Activated T-cell treated with anti-CD3 and anti-CD28 coated beads for 4 hours (primary cell): Measurements from ENCODE around the gene EXOC3.

ENCODE experiments used
- DNase-seq: peaks from one replicate; pipeline ENCODE4 v3.0.0-alpha.2; 2020

EXOC3 gene

DNA sequence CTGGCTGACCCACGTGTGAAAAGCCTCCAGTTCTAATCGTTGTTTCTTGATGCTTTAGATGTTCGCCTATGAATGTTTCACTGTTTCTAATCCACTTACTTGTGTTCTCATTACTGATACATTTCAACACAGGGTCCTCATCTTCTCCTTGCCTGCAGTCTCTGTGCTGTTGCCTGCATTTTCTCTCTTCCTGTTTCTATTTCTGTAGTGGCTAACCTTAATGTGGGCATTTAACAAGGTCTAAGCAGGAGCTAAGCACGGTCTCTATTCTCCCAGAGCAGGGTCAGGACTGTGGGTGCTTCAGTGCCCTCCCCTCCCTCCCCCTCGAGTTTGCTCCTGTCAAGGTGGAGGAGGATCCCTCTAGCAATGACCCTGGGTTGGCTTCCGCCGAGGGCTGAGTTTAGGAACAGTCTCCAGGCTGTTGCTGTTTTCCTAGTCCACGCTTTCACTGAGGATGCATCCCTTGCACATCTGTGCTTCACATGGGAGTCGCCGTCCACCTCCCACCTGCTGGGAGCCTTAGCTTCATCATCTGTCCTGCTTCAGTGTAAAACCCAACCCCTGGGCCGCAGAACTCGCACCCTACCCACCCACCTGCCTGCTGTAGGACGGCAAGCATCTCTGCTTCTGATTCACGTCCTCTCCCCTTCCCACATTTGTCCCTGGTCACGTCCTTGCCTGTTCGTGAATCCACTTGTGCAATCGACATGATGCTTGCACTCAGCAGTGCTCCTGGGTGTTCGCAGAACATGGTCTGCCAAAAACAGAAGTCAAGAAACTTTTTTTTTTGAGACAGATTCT is 2.4 kb upstream of the EXOC3 start:
- DNase-seq, result no peak

DNA sequence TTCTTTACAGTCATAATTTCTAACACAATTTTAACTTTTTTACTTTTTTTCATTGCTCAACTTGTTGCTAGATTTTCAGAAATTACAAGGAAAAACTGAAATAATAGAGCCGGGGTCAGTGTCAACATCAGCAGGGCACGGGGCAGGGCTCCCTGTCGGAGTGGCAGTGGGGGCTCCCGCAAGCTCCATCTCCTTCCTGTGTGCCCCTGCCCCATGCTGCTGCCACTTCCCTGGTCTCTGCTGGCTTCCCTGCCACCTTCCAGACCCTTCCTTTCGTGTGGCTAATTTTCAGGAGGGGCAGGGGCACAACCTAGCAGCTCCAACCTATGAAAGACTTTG is 1.0 kb upstream of the EXOC3 start:
- no peak for DNase-seq

DNA sequence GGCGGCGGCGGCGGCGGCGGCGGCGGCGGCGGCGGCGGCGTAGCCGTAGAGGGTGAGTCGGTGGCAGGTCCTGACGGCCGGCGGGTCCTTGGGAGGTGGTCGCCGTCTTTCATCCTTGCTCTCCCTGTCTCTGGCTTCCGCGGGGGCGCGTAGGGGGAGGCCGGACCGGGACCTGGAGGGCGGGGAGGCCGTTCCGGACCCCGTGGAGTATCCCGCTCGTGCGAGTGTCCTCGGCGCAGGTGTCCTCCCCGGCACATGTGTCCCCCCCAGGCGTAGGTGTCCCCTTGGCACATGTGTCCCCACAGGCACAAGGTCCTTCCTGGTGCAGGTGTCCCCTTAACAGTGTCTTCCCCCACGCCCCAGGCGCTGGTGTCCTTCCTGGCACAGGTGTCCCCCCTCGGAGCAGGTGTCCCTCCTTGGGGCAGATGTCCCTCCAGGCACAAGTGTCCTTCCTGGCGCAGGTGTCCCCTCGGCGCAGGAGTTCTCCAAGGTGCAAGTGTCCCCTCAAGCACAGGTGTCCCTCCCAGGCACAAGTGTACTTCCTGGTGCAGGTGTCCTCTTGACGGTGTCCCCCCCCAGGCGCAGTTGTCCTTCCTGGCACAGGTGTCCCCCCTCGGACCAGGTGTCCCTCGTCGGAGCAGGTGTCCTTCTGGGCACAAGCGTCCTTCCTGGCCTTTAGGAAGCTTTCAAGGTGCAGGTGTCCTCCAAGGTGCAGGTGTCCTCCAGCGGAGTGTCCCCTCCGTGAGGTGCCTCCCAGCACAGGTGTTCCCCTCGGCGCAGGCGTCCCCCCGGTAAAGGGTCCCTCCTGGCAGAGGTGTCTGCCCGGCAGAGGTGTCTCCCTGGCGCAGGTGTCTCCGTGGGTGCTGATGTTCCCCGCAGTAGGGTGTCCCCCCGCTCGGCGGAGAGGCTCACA is 519 bp downstream of the EXOC3 start:
- DNase-seq, result peak; percentile 15

DNA sequence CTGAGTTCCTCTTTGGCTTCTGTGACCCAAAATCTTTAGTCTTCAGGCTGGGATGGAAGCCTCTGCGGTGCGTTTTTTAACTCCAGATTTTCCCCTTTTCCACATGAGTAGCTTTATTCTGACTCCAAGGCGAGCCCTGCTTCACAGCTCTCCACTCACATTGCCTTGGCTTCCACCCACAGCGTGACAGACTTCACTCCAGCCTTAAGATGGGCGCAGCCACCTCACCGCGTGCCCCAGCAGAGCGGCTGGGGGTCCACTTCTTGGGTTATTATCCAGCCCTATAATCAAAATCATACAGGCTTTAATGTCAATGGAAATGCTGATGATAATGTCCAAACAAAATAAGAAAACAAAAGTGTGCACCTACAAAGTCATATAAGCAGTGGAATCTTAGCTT is 1.2 kb downstream of the EXOC3 start:
- no peak for DNase-seq

DNA sequence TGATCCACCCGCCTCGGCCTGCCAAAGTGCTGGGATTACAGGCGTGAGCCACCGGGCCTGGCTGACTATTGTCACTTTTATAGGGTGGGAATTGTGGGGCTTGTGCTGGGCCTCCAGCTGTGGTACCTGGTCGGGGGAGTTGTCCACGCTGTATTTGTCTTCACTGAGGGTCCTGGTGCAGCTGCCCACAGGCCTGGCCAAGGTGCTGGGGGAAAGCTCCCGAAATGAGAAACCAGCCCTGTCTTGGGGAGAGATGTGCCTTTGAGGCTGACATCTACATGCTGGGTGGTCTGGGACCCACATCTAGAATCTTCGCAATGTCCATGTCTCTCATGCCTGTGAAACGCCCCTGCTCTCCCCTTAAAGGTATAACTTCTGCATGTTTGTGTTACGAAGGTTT is 2.6 kb downstream of the EXOC3 start:
- DNase-seq, result no peak

DNA sequence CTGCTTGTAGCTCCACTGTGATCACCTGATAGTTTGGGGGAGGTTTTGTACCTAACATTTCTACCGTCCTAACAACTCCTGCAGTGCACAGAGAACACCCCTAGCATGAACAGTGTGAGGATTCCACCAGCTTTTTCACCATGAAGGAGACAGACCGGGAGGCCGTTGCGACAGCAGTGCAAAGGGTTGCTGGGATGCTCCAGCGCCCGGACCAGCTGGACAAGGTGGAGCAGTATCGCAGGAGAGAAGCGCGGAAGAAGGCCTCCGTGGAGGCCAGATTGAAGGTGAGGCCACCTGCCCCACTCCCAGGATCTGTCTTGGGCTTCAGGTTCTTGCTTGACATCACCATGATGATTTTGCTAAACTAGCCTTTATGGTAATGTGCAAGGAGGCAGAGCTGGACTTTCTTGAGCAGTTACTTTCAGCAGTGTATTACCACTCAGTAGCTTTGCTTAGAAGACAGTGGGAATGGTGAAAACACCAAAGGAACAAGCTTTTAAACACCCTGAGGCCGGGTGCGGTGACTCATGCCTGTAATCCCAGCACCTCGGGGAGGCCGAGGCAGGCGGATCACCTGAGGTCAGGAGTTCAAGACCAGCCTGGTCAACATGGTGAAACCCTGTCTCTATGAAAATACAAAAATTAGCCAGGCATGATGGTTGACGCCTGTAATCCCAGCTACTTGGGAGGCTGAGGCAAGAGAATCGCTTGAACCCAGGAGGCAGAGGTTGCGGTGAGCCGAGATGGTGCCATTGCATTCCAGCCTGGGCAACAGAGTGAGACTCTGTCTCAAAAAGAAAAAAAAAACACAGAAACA is 3.3 kb downstream of the EXOC3 start:
- no peak for DNase-seq

DNA sequence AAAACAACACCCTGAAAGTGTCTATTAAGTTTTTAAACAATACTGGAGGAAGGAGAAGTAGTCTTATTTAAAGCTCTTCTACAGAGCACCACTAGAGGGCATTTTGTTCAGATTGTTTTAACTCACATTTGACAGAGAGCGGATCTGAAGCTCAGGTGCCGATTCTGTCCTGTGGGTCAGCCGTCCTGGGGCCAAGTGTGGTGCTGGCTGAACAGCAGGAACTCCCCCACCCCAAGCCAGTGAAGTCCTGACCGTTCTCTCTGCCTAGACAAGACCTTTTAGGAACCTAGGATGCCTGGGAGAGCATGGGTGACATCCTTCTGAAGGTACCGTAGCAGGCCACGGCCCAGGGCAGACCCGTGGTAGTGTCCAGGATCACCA is 3.9 kb downstream of the EXOC3 start:
- no peak for DNase-seq

DNA sequence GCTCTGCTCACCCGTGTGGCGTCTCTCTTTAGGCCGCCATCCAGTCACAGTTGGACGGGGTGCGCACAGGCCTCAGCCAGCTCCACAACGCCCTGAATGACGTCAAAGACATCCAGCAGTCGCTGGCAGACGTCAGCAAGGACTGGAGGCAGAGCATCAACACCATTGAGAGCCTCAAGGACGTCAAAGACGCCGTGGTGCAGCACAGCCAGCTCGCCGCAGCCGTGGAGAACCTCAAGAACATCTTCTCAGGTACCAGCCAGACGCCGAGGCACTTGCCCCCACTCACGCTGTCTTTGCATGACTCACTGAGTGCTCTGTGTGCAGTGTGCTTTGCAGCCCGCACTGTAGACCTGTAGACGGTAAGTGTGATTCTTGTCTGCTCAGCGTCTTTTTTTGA is 4.5 kb downstream of the EXOC3 start:
- no peak for DNase-seq

DNA sequence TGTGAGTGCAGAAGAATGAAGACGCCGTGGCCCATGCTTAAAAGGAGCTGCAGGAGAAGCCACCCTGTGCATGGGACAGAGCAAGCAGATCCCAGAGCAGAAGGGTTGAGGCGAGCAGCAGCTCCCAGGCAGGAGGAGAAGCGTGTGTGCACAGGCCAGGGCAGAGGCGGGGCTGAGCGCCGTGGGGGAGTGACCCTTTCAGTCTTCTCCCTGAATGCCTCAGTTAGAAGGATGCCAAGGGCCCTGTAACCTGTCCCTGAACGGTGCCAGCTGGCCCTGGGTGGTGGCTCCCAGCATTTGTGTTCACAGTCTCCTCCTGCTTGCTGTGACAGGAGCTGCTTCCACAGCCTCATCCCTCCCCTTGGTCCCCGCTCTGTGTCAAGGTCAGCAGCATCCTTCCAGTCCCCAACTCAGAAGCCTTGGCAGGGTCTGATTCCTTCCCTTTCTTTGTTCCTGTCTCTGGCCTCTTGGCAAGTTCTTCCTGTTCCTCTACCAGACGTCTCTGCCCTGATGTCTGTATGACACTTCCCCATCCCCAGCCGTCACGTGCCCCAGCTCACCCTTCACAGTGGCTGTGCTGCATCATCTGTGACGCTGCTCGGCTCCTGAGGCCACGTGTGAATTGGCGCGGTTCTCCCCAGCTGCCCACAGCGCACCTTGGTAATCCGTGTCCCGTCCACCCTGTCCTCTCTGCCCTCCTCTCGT is 5.2 kb downstream of the EXOC3 start:
- no peak for DNase-seq

DNA sequence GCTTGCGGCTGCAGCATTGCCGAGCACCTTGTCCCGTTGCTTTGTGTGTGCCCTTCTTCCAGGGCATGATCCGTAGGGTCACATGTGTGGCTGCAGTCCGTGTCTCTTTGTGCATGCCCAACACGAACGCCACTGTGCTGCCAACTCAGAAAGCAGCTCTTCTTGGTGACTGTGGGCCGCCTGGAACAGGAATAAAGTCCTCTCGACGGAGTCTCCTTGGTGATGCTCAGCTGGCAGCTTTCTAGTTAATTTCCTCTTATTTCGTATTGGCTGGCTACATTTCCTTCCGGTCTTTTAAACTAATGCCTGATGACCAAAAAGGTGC is 5.8 kb downstream of the EXOC3 start:
- DNase-seq, result no peak

DNA sequence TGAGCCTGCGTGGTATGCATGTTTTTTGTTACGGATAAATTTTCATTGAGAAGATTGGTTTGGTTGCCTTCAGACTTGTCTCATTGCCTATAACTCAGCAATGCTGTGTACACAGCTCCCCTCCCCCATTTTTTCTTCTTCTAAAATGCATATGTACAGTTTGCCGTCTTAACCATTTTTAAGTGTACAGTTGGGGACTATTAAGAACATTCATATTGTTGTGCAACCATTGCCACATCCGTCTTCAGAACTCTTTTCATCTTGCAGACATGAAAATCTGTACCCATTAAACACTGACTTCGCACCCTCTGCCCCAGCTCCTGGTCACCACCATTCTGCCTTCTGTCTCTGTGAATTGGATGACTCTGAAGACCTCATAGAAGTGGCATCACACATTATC is 6.2 kb downstream of the EXOC3 start:
- no peak for DNase-seq

DNA sequence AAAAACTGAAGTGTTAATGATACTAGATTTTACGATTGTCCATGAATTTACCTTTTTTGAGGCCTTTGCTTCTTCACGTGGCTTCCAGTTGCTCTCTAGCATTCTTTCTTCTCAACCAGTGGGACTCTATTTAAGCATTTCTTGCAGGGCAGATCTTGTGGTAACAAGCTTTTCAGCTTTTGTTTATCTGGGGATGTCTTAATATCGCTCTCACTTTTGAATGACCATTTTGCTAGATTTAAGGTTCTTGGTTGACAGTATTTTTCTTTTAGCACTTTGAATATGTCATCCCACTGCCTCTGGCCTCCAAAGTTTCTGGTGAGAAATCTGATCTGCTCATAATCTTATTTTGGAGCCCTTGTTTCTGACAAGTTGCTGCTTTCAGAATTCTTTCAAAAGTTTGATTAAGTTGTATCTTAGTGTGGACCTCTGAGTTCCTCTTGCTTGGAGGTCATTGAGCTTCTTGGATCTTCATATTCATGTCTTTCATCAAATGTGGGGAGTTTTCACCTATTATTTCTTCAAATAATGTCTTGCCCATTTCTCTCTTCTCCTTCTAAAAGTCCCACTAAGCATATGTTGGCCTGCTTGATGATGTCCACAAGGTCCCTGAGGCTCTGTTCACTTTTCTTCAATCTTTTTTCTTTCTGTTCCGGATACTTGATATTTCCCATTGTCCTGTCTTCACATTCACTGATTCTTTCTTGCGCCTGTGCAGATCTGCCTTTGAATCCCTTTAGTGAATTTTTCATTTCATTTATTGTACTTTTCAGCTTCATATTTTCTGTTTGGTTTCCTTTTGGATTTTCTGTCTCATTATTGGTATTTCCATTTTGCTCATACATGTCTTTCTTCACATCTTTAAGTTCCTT is 8.8 kb downstream of the EXOC3 start:
- no peak for DNase-seq

DNA sequence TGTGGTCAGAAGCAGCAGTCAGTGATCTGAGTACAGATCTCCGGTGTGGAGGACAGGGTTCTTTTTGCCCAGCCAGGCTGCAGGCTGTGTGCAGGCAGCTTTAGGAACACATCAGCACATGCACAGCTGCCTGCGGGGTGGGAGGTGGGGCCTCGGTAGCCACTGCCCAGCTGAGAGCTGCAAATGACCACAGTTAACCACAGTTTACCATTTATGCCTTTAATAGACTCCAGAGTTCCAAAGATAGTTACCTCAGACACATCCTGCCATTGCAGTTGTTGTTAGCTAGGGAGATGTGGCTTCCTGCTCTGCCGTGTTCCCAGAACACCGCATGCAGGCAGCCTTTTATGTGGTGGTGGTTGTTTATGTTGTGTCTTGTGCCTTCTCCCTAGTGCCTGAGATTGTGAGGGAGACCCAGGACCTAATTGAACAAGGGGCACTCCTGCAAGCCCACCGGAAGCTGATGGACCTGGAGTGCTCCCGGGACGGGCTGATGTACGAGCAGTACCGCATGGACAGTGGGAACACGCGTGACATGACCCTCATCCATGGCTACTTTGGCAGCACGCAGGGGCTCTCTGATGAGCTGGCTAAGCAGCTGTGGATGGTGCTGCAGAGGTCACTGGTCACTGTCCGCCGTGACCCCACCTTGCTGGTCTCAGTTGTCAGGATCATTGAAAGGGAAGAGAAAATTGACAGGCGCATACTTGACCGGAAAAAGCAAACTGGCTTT is 10.2 kb downstream of the EXOC3 start:
- no peak for DNase-seq

DNA sequence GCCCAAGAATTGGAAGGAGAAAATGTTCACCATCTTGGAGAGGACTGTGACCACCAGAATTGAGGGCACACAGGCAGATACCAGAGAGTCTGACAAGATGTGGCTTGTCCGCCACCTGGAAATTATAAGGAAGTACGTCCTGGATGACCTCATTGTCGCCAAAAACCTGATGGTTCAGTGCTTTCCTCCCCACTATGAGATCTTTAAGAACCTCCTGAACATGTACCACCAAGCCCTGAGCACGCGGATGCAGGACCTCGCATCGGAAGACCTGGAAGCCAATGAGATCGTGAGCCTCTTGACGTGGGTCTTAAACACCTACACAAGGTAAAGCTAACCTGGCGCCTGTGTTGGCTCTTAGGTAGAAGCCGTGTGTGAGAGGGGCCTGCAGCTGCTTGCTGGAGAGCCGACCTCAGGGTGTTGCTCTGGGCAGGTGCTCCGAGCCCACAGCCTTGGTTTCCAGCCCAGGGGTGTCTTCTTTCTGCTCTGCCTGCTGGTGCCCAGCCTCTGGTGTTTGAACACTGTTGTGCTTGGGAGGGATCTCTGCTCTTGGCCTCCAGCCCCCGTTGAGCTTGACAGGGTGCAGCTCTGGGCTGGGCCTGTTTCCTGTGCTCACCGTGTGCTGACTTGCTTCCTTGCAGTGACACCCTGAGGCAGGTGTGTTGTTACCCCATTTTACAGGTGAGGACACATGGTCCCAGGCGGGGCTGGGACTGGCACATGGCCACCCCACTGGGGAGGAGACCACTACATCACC is 10.9 kb downstream of the EXOC3 start:
- DNase-seq, result no peak

DNA sequence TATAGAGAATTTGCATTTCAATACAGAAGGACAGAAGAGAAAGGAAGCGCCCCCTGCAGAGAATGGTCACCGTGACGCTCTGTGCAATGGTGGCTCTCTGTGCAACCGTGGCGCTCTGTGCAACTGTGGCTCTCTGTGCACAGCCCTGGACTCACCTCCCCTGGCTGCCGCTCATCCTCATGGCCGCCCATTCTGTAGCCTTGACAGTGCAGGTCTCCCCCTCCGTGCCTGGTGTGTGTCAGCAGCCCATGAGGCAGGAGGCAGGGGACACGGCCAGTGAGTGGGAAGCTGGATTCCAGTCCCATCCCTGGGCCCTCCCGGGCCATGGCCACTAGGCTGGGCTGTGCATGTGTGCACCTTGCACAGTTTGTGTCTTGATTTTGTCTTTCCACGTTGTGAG is 12.0 kb downstream of the EXOC3 start:
- no peak for DNase-seq

DNA sequence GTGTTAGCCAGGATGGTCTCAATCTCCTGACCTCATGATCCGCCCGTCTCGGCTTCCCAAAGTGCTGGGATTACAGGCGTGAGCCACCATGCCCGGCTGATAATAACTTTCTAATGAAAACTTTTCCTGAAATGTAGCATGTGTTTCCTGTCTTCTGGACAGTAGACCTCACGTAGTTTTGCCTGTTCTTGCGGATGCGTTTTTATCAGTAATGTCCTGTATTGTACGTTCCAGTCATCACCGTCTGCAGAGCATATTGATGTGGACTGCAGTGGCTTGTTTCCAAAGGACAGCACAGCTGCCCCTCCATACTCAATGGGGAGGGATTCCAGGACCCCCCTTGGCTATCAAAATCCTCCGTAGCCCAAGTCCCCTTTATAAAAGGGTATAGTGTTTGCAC is 12.8 kb downstream of the EXOC3 start:
- DNase-seq, result no peak

DNA sequence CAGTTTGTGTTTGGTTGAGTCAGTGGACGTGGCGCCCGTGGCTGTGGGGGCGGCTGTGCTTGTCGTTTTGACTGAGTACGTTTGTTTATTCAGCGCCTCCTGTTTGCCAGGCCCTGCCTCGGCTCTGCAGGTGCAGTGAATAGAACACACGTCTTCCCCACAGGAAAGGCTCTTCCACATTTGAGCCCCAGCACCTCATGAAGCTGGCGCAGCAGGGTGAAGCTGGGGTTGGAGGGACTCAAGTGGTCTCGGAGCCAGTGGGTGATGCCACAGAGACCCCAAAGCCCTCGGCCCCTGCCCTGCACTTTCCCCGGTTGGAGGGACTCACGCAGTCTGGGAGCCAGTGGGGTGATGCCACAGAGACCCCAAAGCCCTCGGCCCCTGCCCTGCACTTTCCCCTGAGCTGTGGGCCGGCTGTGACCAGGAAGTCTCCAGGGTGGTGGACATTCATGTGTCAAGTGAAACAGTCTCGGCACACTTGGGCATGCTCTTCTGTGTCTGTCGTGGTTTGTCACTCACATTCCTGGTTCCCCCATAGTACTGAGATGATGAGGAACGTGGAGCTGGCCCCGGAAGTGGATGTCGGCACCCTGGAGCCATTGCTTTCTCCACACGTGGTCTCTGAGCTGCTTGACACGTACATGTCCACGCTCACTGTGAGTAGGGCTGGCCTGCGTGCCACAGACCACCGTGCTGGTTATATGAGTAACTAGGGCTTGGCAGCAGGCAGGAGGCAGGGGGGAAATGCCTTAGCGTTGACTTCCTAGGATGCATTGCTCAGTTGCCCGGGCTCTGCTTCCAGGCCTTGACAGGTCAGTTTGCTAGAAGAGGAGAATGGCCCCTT is 13.6 kb downstream of the EXOC3 start:
- DNase-seq, result no peak

DNA sequence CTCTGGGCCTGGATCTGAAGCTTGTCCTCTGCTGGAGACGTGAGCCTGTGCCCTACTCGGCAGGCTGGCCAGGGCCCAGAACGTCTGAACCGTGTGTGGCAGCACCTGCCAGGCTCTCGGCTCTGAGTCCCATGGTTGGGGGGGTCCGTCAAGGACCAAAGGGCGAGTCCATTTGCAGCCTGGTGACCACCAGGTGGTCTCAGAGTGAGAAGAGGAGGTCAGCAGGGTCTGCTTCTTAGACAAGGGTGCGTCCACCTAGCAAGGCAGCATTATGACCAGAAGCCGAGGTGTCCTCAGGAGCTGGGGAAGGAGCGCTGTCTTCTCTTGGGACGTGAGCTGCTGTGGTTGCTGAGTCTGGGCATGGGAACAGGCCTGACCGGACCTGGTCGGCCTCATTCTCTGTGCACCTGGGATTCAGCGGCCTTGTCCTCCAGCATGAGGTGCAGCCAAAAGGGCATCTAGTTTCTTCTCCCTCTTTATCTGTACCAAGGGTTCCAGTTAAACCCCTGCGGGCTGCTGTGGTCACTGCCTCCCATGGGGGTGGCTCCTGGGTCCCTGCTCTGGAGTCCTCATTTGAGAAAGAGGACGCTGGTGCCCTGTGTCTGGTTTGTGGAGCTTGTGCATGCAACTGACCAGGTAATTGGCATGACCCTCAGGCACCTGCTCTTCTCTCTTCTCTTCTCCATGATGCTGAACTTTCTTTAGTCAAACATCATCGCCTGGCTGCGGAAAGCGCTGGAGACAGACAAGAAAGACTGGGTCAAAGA is 14.4 kb downstream of the EXOC3 start:
- DNase-seq, result no peak
